AG04450 (cell line): ENCODE data around the gene WDR70. TPM values are rescaled to one million over a fixed set of nuclear protein-coding genes. Genes with fewer than 3 reads are reported as not detected.
"Not testable (repeated sequence)": the region's sequence is repeated elsewhere in the genome, so short reads cannot be mapped to it uniquely, and the experiment has no call there.

ENCODE experiments used
- CTCF ChIA-PET: fragments of 300-600, 350-600 bp; formaldehyde crosslinking; extraction: SDS; loops from one replicate; lab custom pipeline; 2022; ENCODE audit warnings: antibody characterized with exemption, inconsistent platforms; lab: Charles Lee
- POLR2A ChIA-PET: fragments of 350-600 bp; formaldehyde crosslinking; extraction: SDS; loops from one replicate; lab custom pipeline; 2021; ENCODE audit warnings: antibody characterized with exemption, inconsistent platforms; lab: Yijun Ruan, JAX
- DNase-seq: peaks from one replicate; pipeline ENCODE4 v3.0.0-alpha.2; 2011; ENCODE audit warnings: low read depth, low spot score
- H3K27ac ChIP-seq: one replicate; pipeline ENCODE4 v1.5.1; 2012; ENCODE audit warnings: low read depth, low read length, control low read depth
- H3K27me3 ChIP-seq: one replicate; pipeline ENCODE4 v1.6.0; 2012; ENCODE audit warnings: low read length; ENCODE audit not compliant: control insufficient read depth, insufficient read depth
- H3K4me3 ChIP-seq: 2 replicates; pipeline ENCODE4 v1.5.1; 2011; ENCODE audit warnings: mild to moderate bottlenecking, low read depth, low read length, control low read depth
- H3K9me3 ChIP-seq: 2 replicates; pipeline ENCODE4 v1.5.1; 2012; ENCODE audit warnings: low read length; ENCODE audit not compliant: control insufficient read depth, insufficient read depth
- CTCF ChIP-seq: IDR thresholded peaks from 2 replicates; pipeline ENCODE4 v1.5.1; 2011; ENCODE audit warnings: low read depth, low read length, control low read depth, inconsistent platforms
- polyA plus RNA-seq: library from polyadenylated mRNA; depleted of rRNA; stranded (reverse); fragments of >200 nt; gene quantifications from 2 replicates; pipeline ENCODE4 v1.2.3, GENCODE V29; 2011

WDR70 gene
- polyA plus RNA-seq, 1 experiment = 38.5 TPM

DNA sequence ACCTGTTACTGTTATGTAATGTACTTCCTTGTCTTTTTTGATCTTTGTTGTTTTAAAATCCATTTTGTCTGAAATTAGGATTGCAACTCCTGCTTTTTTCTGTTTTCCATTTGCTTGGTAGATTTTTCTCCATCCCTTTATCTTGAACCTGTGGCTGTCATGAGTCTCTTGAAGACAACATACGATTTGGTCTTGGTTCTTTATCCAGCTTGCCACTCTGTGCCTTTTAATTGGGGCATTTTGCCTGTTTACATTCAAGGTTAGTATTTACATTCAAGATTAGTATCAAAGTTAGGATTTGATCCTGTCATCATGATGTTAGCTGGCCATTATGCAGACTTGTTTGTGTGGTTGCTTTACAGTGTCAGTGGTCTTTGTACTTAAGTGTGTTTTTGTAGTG is 304.0 kb downstream of the WDR70 start:
- Histone ChIP-seq H3K4me3 (no peak overlapping the region), H3K27me3 (no peaks in the 10 kb centered on the region), H3K27ac (no peak overlapping the region), H3K9me3 (peaks cover 4% of the 10 kb centered on the region)
- CTCF ChIA-PET = no interaction called here
- DNase-seq = no peak
- POLR2A ChIA-PET = no interaction called here
- no peak for TF ChIP-seq CTCF

- Histone ChIP-seq H3K27ac (no peak overlapping the region), H3K9me3 (peaks cover 5% of the 10 kb centered on the region; the same call in 1 of the 2 replicates), H3K27me3 (no peaks in the 10 kb centered on the region), H3K4me3 (no peak overlapping the region)
- POLR2A ChIA-PET = no interaction called here
- no peak for TF ChIP-seq CTCF
- CTCF ChIA-PET = no interaction called here
- DNase-seq = no peak
Observed at GRCh38 chr5:37685211-37685610, 306.1 kb downstream of the WDR70 start.

GRCh38 chr5:37685816-37686215 is 306.7 kb downstream of the WDR70 start:
- Histone ChIP-seq H3K9me3 (peaks cover 5% of the 10 kb centered on the region; the same call in 1 of the 2 replicates), H3K27ac (no peak overlapping the region), H3K27me3 (no peaks in the 10 kb centered on the region), H3K4me3 (no peak overlapping the region)
- DNase-seq = no peak
- no peak for TF ChIP-seq CTCF
- ChIA-PET CTCF (no interaction called here), POLR2A (no interaction called here)

DNA sequence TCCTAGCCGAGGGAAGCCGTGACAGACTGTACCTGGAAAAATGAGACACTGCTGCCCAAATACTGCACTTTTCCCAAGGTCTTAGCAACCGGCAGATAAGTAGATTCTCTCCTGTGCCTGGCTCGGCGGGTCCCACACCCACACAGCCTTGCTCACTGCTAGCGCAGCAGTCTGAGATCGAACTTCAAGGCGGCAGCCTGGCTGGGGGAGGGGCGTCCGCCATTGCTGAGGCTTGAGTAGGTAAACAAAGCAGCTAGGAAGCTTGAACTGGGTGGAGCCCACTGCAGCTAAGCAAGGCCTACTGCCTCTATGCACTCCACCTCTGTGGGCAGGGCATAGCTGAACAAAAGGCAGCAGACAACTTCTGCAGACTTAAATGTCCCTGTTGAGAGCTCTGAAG is 309.8 kb downstream of the WDR70 start:
- H3K4me3 ChIP-seq, H3K27me3 ChIP-seq, CTCF ChIA-PET, H3K27ac ChIP-seq, H3K9me3 ChIP-seq, POLR2A ChIA-PET, DNase-seq: not testable (repeated sequence)

DNA sequence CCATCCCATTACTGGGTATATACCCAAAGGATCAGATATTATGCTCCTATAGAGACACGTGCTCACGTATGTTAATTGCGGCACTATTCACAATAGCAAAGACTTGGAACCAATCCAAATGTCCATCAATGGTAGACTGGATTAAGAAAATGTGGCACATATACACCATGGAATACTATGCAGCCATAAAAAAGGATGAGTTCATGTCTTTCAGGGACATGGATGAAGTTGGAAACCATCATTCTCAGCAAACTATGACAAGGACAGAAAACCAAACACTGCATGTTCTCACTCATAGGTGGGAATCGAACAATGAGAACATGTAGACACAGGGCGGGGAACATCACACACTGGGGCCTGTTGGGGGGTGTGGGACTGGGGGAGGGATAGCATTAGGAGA is 315.2 kb downstream of the WDR70 start:
- H3K27me3 ChIP-seq, POLR2A ChIA-PET, H3K4me3 ChIP-seq, DNase-seq, CTCF ChIA-PET, H3K27ac ChIP-seq, H3K9me3 ChIP-seq: not testable (repeated sequence)

GRCh38 chr5:37694867-37695266 is 315.7 kb downstream of the WDR70 start:
- Histone ChIP-seq H3K27me3 (no peaks in the 10 kb centered on the region), H3K9me3 (no peaks in the 10 kb centered on the region; the same call in 1 of the 2 replicates), H3K4me3 (no peak overlapping the region), H3K27ac (no peak overlapping the region)
- no peak for DNase-seq
- no peak for TF ChIP-seq CTCF
- ChIA-PET CTCF (no interaction called here), POLR2A (no interaction called here)
